ENCODE measurements around the gene ASTL.

GRCh38 chr2:96150791-96151594 is 12.7 kb upstream of the ASTL start:
- no peak for TF ChIP-seq CTCF (IDR thresholded peaks at IDR 0.05; ENCODE audit: low read depth, low read length, missing input control)
- TF ChIP-seq REST (IDR thresholded peaks at IDR 0.05), result no peak
- no peak for TF ChIP-seq ZBTB33 (IDR thresholded peaks at IDR 0.05)
- no peak for TF ChIP-seq NR2F2 (IDR thresholded peaks at IDR 0.05)
- no peak for TF ChIP-seq TAF1 (conservative IDR thresholded peaks at IDR 0.05)

Data from liver (tissue), 3 donors.